Measurements from ENCODE around the gene PDE3A. TPM values are rescaled to one million over a fixed set of nuclear protein-coding genes. Genes with fewer than 3 reads are reported as not detected.
"Not testable (repeated sequence)": the region's sequence is repeated elsewhere in the genome, so short reads cannot be mapped to it uniquely, and the experiment has no call there.

Gene PDE3A
- total and polyA plus RNA-seq, 3 donors from 2014 or later: 1.6 to 4.8 (median 2.7) TPM

DNA sequence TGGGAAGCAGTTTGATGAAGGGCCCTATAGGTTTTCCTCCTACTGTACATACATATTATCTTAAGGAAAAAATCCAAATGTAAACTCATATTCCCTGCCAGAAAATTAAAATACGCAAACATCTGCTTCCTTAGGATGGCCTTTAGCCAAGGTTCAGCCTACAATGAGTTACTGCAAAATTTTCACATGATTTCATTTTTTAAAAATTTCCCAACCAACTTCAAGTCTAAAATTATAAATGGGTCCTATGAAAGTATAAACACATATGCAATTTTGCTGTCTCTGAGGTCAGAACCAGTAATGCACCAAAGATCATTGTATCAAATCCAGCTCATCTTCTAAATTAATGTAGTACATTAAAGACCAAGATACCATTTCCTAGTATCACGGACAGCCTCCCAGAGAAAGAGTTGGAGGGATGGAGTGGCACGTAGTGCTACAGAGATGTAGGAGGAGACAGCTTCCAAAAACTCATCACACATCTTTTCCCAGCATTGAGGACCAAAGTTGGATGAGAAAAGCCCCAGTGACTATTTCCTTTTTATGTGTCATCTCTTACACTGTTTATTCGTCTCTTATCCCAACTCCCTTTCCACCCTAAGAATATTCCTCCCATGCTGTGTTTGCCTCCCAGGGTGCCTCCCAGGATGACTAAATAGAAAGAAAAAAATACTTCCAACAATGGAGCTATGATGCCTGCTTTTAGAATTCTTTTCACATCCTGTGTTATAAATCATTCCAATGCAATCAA, 234.5 kb downstream of the PDE3A start:
- 62 to 75% methylated on average over 4 of the region's 4 CpGs for WGBS, 2 donors
- Histone ChIP-seq H3K27ac (no peak overlapping the region), H3K36me3 (ENCODE audit: low read depth, missing control alignments) (no peaks in the 10 kb centered on the region), H3K4me3 (no peak overlapping the region), H3K27me3 (no peaks in the 10 kb centered on the region), H3K4me1 (no peaks in the 10 kb centered on the region), H3K9me3 (no peaks in the 10 kb centered on the region)
- TF ChIP-seq, protein P1, sequence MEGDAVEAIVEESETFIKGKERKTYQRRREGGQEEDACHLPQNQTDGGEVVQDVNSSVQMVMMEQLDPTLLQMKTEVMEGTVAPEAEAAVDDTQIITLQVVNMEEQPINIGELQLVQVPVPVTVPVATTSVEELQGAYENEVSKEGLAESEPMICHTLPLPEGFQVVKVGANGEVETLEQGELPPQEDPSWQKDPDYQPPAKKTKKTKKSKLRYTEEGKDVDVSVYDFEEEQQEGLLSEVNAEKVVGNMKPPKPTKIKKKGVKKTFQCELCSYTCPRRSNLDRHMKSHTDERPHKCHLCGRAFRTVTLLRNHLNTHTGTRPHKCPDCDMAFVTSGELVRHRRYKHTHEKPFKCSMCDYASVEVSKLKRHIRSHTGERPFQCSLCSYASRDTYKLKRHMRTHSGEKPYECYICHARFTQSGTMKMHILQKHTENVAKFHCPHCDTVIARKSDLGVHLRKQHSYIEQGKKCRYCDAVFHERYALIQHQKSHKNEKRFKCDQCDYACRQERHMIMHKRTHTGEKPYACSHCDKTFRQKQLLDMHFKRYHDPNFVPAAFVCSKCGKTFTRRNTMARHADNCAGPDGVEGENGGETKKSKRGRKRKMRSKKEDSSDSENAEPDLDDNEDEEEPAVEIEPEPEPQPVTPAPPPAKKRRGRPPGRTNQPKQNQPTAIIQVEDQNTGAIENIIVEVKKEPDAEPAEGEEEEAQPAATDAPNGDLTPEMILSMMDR (IDR thresholded peaks at IDR 0.05): no peak
- TF ChIP-seq POLR2A (IDR thresholded peaks at IDR 0.05): no peak
- intact Hi-C loops (cut with DNase I; ENCODE audit: low total_unique reads): no loop called here
- DNase-seq: no peak

DNA sequence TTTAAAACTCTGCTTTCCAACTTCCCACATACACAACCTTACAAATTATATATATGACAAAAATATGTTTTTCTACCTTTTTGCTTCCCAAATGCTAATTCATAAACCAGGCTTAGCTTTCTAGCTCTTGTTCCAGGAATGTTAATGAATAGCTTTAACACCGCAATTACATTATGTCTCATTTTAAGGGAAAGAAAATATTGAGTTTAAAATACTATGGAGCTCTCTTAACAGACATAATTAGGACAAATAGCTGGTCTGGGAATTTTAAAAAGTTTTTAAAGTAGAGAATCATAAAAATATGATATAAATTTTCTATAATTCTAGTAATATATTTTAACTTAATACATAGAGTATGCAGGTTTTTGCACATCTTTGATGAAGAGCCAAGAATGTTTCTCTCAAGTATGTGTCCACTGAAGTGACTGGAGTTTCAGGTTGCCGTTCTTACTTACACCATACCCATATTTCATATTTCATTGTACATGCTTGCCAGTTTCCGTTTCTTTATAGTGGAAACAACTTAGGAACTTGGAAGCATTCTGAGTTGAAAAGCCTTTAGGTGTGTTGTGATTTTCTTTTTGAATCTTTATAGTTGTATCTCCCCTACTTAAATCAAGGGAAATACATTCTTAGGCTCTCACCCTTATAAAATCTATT, 236.2 kb downstream of the PDE3A start:
- Histone ChIP-seq H3K9me3 (no peaks in the 10 kb centered on the region), H3K27ac (no peak overlapping the region), H3K4me3 (no peak overlapping the region), H3K27me3 (no peaks in the 10 kb centered on the region), H3K4me1 (no peaks in the 10 kb centered on the region), H3K36me3 (ENCODE audit: low read depth, missing control alignments) (no peaks in the 10 kb centered on the region)
- 80 to 89% methylated on average over 3 of the region's 3 CpGs for WGBS, 2 donors
- TF ChIP-seq, protein P1 (IDR thresholded peaks at IDR 0.05): no peak
- TF ChIP-seq POLR2A (IDR thresholded peaks at IDR 0.05): no peak
- intact Hi-C loops (cut with DNase I; ENCODE audit: low total_unique reads): no loop called here
- no peak for DNase-seq

- H3K27me3 ChIP-seq; intact Hi-C loops (cut with DNase I; ENCODE audit: low total_unique reads); H3K4me3 ChIP-seq; H3K36me3 ChIP-seq (ENCODE audit: low read depth, missing control alignments); DNase-seq; H3K4me1 ChIP-seq; H3K27ac ChIP-seq; H3K9me3 ChIP-seq: not testable (repeated sequence)
- 86 to 97% methylated on average over 6 to 8 of the region's 8 CpGs for WGBS, 2 donors
Observed at GRCh38 chr12:20615020-20615419, 246.7 kb downstream of the PDE3A start.

DNA sequence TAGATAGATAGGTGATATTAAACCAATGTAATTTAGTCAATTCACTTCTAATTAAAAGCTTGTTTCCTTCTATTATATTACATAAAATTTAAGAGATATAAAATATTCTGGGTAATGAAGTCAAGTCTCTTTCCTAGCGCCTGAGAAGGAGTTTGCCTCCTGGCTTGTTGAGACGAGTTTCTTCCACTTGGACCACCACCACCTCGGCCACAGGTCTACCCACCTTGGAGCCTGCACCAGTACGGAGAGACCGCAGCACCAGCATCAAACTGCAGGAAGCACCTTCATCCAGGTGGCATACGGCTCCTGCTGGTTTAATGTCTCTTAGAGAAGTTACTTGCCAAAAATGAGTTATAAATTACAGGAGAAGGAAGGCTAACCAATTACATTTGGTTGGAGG, 247.8 kb downstream of the PDE3A start:
- 88 to 92% methylated on average over 6 of the region's 6 CpGs for WGBS, 2 donors
- H3K9me3 ChIP-seq: no peaks in the 10 kb centered on the region
- no peak overlapping the region for H3K27ac ChIP-seq
- H3K27me3 ChIP-seq: no peaks in the 10 kb centered on the region
- TF ChIP-seq POLR2A (IDR thresholded peaks at IDR 0.05): no peak
- TF ChIP-seq, protein P1 (IDR thresholded peaks at IDR 0.05): no peak
- no peak for DNase-seq
- H3K36me3 ChIP-seq (ENCODE audit: low read depth, missing control alignments): no peaks in the 10 kb centered on the region
- H3K4me1 ChIP-seq: no peaks in the 10 kb centered on the region
- intact Hi-C loops (cut with DNase I; ENCODE audit: low total_unique reads): no loop called here
- H3K4me3 ChIP-seq: no peak overlapping the region

DNA sequence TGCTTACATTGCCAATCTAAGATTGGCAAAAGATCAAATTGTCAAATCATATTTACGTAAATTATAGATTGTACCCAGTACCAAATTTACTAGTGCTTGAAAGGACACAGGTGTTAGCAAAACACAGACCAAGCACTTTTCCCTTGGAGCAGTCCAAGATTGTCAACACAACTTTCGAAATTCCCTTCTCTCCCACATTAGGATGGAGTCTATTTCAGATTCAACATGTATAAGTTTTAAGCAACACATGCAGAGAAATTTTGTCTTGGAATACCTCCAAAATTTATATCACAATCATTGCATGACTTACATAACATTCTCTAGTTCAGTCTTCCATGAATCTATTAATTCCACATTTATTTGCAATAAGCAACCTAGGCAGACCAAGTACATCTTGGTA, 251.9 kb downstream of the PDE3A start:
- H3K27me3 ChIP-seq: no peaks in the 10 kb centered on the region
- WGBS, 2 donors: 79 to 98% methylated on average over 2 of the region's 2 CpGs
- no peak for TF ChIP-seq POLR2A (IDR thresholded peaks at IDR 0.05)
- TF ChIP-seq, protein P1 (IDR thresholded peaks at IDR 0.05): no peak
- H3K4me3 ChIP-seq: no peak overlapping the region
- no peaks in the 10 kb centered on the region for H3K36me3 ChIP-seq (ENCODE audit: low read depth, missing control alignments)
- H3K9me3 ChIP-seq: no peaks in the 10 kb centered on the region
- DNase-seq: no peak
- no peaks in the 10 kb centered on the region for H3K4me1 ChIP-seq
- no peak overlapping the region for H3K27ac ChIP-seq
- intact Hi-C loops (cut with DNase I; ENCODE audit: low total_unique reads): no loop called here
